NCI-H1417 treated with DMSO at 0.1 percent for 48 hours (cell line): ENCODE data around the gene PTPRT.

Experiments used
- DNase-seq: peaks from one replicate; lab custom pipeline; 2025; lab: John Stamatoyannopoulos, UW

PTPRT gene

GRCh38 chr20:43189554-43190331 is at the start of gene PTPRT:
PTPRT (minus strand) TSS chr20:43189906; CDS start chr20:43189733, 173 bp downstream.
- DNase-seq: no peak

DNA sequence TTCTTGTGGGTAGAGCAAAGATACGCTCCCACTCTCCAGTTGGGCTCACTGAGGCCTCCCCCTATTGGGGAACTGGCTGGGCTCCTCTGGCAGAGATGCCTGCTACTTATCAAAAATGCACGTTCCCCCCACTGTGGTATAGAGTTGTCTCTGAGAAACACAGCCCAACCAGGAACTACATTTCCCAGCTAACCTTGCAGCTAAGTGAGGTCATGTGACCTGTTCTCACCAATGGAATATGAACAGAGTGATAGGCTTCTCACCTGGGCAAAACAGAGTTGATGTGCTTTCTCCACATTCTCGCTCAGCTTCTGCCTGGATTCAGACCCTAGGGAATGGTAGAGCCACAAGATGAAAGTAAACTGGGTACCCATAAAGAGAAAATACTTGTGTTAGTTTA is 49.1 kb upstream of the PTPRT start:
- no peak for DNase-seq

GRCh38 chr20:43238266-43238665 is 48.6 kb upstream of the PTPRT start:
- DNase-seq: no peak

DNA sequence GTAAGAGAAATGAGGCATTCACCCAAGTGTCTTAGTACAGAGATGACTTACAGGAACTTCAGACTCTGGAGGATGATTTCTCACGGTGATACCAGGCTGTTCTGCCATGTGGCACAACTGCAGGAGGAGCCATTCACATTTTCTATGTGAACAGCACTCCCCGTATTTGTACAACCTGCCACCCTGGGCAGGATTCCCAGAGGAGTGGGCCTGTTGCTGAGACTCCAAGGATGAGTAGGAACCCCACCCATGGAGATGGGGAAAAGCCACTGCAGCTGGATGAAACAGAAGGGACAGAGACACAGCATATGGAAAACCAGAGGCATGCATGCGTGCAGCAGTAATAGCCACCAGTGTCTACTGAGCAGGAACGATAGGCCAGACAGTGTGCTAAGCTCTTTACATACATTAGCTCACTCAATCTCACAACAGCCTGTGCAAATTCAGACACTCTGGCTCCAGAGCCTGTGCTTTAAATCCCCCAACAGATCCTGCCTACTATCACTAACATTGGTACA is 48.0 kb upstream of the PTPRT start:
- DNase-seq: no peak

DNA sequence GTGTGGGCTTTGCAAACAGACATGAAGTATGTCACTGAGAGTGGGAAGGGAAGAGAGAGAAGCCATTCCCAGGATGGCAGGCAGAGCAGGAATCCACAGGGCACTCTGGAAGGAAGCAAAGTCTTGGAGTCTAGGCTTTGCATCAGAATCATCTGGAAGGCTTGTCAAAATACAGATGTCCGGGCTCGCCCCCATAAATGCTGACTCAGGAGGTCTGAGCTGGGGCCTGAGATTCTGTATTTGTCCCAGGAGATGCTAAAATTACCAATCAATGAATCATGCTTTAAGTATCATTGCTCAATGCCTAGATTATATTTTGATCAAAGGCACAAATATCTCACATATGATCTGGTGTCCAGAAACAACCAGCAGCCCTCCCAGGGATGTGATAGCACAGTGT is 46.3 kb upstream of the PTPRT start:
- no peak for DNase-seq

- no peak for DNase-seq
Measured at GRCh38 chr20:43231829-43232228, 42.1 kb upstream of the PTPRT start.

- DNase-seq: no peak
Measured at GRCh38 chr20:43229696-43230095, 40.0 kb upstream of the PTPRT start.

DNA sequence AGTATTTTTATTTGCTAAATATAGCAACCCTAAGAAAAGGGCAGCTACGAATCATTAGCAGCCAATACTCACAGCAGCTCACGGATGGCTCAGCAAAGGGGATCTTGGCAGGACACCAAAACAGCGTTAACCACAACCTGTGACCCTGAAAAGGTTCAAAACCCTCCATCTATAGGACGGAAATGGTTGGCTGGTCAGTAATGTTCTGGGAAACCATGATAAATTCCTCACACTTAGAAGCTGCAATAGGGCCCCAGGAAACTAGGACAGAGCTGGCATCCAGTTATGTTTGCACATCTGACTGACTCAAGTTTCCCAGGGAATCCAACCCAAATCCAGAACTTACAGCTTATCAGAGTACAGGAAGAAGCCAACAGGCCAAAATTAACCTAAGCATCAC is 30.9 kb upstream of the PTPRT start:
- no peak for DNase-seq

GRCh38 chr20:43210901-43211300 is 21.2 kb upstream of the PTPRT start:
- no peak for DNase-seq

- no peak for DNase-seq
Measured at GRCh38 chr20:43209831-43210230, 20.1 kb upstream of the PTPRT start.

- no peak for DNase-seq
Measured at GRCh38 chr20:43205699-43206098, 16.0 kb upstream of the PTPRT start.

GRCh38 chr20:43202100-43202499 is 12.4 kb upstream of the PTPRT start:
- no peak for DNase-seq

GRCh38 chr20:43198607-43199006 is 8.9 kb upstream of the PTPRT start:
- DNase-seq: no peak

DNA sequence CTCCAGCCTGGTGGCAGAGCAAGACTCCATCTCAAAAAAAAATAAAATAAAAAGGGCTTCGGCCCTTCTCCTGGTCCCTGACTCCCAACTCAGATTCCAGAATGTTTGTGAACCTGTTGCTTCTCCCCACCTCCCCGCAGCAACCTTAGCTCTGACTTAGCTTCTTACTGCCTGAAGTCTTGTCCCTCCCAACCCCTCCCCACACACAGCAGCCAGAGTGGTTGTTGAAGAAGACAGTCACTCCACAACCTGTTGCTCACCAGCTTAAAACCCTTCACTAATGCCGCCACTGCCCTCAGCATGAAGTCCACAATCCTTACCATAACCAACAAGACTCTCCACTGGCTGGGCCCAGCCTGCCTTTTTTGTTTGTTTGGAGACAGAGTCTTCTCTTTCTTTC is 6.5 kb upstream of the PTPRT start:
- DNase-seq: no peak

DNA sequence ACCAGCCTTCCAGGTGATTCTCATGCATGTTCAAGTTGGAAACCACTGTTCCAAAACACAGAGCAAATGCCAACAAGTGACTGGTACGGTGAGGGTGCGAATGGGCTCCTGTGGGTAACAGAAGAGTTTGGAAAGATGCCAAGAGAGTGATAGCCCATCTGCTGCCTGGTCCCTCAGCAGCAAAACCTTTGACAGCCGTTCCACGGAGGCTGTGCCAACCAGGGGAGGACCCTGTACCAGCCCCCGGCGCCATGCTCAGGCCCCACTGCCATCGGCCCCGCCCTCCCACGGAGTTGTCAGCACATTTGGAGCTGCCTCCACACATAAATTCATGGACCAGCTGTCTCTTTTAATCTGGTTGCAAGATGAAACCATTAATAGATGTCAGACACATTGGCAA is 4.4 kb upstream of the PTPRT start:
- DNase-seq: no peak

DNA sequence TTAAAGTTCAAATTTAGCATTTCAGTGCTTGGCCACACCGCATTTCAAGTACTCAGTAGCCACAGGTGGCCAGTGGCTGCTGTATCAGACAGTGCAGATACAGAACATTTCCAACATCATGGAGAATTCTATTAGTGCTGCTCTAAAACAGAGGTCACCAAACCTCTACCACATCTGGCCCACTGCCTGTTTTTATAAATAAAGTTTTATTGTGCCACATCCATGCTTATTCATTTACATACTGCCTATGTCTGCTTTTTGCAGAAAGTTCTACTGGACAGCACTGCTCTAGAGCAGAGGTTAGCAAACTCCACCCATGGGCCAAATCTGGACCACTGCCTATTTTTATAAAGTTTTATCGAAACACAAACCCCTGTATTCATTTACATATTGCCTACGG is 3.7 kb upstream of the PTPRT start:
- no peak for DNase-seq

DNA sequence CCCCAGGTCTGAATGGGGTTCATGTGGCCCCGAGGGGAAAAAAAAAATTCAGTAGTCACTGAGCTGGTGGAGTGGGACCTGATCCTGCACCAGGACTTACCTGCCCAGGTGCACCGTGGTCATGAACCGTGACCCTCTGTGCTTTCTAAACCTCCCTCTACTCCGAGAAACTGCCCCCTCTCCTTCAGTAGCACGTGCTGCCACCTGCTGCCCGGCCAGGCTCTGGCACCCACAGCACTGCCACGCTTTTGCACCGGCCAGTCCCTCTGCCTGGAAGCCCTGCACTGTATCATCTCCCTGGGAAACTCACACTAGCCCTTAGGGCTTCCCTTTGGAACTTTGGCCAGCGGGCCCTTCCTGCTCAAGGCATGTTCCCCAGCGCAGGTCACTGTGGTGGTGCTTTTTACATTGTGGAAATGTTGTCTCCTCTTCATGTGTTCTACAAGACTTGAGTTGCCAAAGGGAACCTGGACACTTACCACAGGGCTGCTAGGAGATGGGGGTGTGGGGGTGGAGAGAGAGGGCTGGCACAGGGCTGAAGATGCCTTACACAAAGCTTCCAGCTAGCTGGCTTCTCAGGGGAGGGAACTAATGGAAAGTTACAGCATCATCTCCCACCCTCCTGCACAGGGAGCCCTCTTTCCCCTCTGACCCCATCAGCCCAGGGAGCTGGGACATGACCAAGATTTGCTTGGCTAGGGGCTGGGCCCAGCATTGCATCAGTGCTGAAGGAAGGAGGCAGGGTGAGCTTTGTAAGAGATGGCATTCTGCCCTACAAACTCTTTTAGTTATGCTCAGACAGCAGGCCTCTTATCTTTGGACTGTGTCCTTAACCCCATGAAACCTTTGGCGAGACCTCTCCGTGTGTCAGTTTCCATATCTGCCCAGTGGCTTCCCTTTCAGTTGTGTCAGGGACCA is 2.5 kb upstream of the PTPRT start:
- no peak for DNase-seq

DNA sequence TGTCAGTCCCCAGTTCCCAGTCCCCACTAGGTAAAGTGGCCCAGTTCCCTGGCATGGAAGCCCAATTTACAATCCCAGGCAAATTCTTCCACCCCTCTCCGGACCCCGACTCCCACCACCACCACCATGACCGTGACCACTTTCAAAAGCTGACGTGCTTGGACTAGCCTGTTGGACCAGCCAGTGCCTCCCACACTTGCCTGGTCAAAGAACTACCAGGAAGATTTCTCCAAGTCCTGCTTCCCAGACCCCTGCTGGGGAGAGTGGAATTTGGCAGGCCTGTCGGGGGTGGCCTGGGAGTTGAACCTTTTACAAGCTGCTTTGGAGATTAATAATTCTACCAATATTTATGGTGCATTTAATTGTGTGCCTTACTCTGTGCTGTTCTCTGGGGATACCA is 1.4 kb upstream of the PTPRT start:
- DNase-seq: no peak

- DNase-seq: no peak
Measured at GRCh38 chr20:43190332-43190953, 737 bp upstream of the PTPRT start.

- no peak for DNase-seq
Measured at GRCh38 chr20:43188861-43189553, 699 bp downstream of the PTPRT start.

GRCh38 chr20:43188234-43188653 is 1.5 kb downstream of the PTPRT start:
- no peak for DNase-seq
